K562 treated with DMSO at 1 percent for 4 hours (cell line): ENCODE results near the gene SYNPR. TPM values are rescaled to one million over a fixed set of nuclear protein-coding genes. Genes with fewer than 3 reads are reported as not detected.

Experiments
- total RNA-seq: library from RNA; unstranded; fragments of 300-600 nt; gene quantifications from 2 replicates; pipeline ENCODE4 v1.2.3, GENCODE V29; 2022; ENCODE audit not compliant: insufficient read depth

The SYNPR gene
- not detected in 2 replicates for total RNA-seq

GRCh38 chr3:63278171-63279004 is at the start of gene SYNPR:
SYNPR (plus strand) TSS chr3:63278308.

GRCh38 chr3:63652066-63652725 is 374.1 kb downstream of the SYNPR start, which contains the start of gene SNTN:
SNTN (plus strand) TSS chr3:63652675; CDS start chr3:63652688, 13 bp downstream.

